Mesothelial cell of epicardium (in vitro differentiated cells): Measurements from ENCODE around the gene MEIOSIN. TPM values are rescaled to one million over a fixed set of nuclear protein-coding genes. Genes with fewer than 3 reads are reported as not detected.

Source experiments
- DNase-seq, 2 experiments: peaks; one replicate each; pipeline ENCODE4 v3.0.0; 2021; ENCODE audit warnings: low spot score in 2 of 2; ENCODE audit not compliant: unreplicated experiment in 2 of 2
- H3K27ac Mint-ChIP-seq: 2 replicates; pipeline ENCODE4 v1.8.0; 2021; ENCODE audit warnings: mixed read lengths
- H3K27me3 Mint-ChIP-seq: 2 replicates; pipeline ENCODE4 v1.8.0; 2021; ENCODE audit warnings: low read depth, mixed read lengths
- H3K36me3 Mint-ChIP-seq: 2 replicates; pipeline ENCODE4 v1.8.0; 2021; ENCODE audit warnings: mixed read lengths
- H3K4me1 Mint-ChIP-seq: 2 replicates; pipeline ENCODE4 v1.8.0; 2021; ENCODE audit warnings: mixed read lengths
- H3K4me3 Mint-ChIP-seq: 2 replicates; pipeline ENCODE4 v1.8.0; 2021; ENCODE audit warnings: mild to moderate bottlenecking, moderate library complexity, mixed read lengths
- H3K9me3 Mint-ChIP-seq: 2 replicates; pipeline ENCODE4 v1.8.0; 2021; ENCODE audit warnings: mixed read lengths
- total RNA-seq: library from RNA; stranded (reverse); gene quantifications from 3 replicates; pipeline ENCODE4 v1.2.1, GENCODE V29; 2021
- TF ChIP-seq, protein P1 (sequence below): fragments of 200-600 bp; sonication (generic); IDR thresholded peaks from one replicate; pipeline ENCODE4 v1.5.0; 2021; ENCODE audit warnings: antibody characterized with exemption; ENCODE audit not compliant: unreplicated experiment

MEIOSIN gene
- total RNA-seq, 1 donor from 2014 or later, result not detected

DNA sequence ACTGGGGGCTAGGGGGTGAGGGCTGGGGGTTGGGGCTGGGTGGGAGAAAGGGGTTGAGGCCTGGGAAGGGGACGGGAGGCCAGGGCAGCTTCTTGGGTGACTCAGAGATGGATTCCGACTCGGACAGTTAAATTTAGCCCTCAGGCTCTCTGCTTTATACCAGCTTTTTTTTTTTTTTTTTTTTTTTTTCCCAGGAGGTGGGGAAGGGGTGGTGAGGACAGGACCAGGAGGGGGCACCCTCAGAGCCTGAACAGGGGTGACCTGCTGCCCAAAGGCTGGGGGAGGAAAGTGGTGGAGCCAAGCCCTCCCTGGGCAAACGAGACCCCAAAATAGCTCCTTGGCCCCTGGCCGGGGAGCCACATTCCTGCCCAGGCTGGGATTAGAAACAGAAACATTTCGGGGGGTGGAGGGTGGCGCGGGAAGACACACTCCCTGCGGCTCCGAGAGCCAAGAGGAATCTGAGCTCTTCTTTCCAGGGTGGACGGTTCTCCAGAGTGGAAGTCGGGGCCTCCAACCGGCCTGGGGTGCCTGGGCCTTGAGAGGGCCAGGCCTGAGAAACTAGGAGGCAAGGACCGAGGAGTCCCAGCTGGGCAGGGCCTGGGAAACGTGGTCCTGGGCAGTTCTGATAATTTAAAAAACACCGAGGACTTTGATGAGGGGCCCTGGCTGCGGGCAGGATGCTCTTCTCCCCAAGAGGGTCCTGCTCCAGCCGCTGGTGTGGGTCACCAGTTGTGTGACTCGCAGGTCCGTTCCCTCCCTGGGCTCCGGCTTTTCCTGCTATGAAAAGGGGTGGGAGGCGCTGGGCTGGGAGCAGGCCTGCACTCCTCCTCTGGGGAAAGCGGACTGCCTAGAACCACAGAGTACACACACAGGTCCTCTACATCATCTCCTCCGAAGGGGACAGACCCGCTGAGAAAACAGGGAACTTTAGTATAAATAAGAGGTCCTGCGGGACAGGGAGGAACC lies 49.9 kb downstream of the MEIOSIN start:
- TF ChIP-seq, protein P1, sequence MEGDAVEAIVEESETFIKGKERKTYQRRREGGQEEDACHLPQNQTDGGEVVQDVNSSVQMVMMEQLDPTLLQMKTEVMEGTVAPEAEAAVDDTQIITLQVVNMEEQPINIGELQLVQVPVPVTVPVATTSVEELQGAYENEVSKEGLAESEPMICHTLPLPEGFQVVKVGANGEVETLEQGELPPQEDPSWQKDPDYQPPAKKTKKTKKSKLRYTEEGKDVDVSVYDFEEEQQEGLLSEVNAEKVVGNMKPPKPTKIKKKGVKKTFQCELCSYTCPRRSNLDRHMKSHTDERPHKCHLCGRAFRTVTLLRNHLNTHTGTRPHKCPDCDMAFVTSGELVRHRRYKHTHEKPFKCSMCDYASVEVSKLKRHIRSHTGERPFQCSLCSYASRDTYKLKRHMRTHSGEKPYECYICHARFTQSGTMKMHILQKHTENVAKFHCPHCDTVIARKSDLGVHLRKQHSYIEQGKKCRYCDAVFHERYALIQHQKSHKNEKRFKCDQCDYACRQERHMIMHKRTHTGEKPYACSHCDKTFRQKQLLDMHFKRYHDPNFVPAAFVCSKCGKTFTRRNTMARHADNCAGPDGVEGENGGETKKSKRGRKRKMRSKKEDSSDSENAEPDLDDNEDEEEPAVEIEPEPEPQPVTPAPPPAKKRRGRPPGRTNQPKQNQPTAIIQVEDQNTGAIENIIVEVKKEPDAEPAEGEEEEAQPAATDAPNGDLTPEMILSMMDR, result no peak
- Mint-ChIP-seq H3K4me1 (peaks cover 34% of the 10 kb centered on the region), H3K9me3 (no peaks in the 10 kb centered on the region), H3K4me3 (peak overlapping the region; percentile 45), H3K27me3 (no peaks in the 10 kb centered on the region), H3K27ac (peak overlapping the region; percentile 85), H3K36me3 (peaks cover 13% of the 10 kb centered on the region)
- no peak for DNase-seq

DNA sequence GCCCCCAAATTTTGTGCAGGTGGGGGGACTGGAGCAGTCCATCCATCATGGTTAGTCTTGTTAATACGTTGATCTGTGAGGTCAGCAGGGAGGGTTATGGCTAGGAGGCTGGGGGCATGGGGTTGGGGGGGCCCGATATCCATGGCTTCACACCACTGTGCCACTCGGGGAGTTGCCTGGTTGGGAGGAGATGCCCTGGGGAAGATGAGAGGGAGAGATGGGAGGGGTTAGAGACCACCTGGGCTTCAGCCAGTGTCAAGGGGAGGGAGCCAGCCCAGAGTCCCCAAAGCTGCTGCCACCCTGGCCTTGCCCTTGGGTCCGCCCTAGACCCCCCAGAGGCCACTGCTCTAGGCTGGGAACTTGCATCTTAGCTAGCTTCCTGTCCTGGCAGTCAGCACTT lies 50.9 kb downstream of the MEIOSIN start:
- peak overlapping the region; percentile 85 for H3K27ac Mint-ChIP-seq
- H3K36me3 Mint-ChIP-seq, result peaks cover 20% of the 10 kb centered on the region
- TF ChIP-seq, protein P1, result no peak
- no peak overlapping the region for H3K4me3 Mint-ChIP-seq
- H3K27me3 Mint-ChIP-seq, result no peaks in the 10 kb centered on the region
- H3K4me1 Mint-ChIP-seq, result peaks cover 27% of the 10 kb centered on the region
- H3K9me3 Mint-ChIP-seq, result no peaks in the 10 kb centered on the region
- DNase-seq, result no peak

DNA sequence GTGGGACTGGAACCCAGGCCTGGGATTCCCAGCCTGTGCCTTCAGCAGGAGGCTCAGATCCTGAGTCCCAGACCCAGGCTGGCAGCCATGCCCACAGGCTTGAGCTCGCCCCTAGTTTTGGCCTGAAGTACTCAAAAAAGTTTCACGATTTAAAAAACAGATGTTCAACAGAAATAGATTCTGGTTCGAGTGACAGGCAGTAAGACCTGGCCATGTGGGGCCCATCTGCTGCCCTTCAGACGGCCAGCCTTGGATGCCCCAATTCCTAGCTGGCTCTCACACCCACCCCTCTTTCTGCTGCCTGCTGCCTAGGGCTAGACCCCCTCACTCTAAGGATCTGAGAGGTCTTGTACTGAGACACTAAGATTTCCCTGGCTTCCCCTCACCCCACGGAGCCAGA lies 51.9 kb downstream of the MEIOSIN start:
- TF ChIP-seq, protein P1, result no peak
- Mint-ChIP-seq H3K9me3 (no peaks in the 10 kb centered on the region), H3K27me3 (no peaks in the 10 kb centered on the region), H3K36me3 (peaks cover 18% of the 10 kb centered on the region), H3K4me3 (no peak overlapping the region), H3K27ac (no peak overlapping the region), H3K4me1 (peaks cover 20% of the 10 kb centered on the region)
- DNase-seq, result no peak

DNA sequence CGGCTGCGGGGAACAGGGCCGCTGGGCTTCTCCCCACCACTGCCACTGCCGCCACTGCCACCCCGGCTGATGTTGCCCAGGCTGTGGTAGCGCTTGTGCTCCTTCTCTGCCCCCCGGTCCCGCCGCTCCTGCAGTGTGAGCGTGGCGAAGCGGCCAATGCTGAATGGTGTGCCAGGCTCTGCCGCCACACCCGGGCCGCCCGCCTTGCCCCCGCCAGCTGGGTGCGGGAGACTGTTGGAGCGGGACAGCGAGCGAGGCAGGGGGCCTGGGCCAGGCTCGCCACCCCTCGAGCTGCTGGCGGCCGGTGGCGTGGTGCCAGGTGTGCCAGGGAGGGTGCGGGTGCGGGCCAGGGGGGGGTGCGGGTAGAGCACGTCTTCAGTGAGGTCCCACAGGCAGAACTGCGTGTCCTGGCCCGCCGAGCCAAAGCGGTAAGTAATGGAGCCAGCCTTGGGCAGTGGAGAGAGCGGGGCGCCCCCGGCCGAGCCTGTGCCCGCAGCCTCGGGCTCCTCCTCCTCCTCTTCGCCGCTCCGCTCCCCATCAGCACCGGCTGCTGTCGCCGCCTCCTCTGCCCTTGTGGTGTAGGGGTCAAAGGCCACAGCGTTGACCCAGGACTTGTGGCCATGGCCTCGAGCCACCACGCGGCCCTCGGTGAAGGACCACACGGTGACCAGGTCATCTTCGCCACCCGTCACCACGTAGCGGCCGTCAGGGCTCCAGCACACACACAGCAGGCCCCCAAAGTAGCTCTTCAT lies 52.7 kb downstream of the MEIOSIN start:
- TF ChIP-seq, protein P1, result no peak
- Mint-ChIP-seq H3K9me3 (no peaks in the 10 kb centered on the region), H3K4me3 (no peak overlapping the region)

DNA sequence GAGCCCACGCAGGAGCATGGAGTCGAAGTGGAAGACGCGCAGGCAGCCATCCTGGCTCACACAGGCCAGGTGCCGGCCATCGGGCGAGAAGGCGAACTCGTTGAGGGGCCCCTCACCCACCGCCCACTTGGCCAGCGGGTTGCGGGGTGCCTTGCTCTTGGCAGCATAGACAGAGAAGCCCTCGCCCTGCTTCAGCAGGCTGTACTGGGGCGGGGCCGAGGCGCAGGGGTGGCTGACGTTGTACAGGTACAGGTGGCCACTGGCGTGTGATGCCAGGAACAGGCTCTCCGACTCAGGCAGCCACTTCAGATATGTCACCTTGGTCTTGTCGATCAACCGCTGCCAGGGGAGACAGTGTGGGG lies 53.3 kb downstream of the MEIOSIN start:
- H3K27me3 Mint-ChIP-seq, result no peaks in the 10 kb centered on the region
- no peak overlapping the region for H3K4me3 Mint-ChIP-seq
- TF ChIP-seq, protein P1, result no peak
- DNase-seq, result no peak
- H3K9me3 Mint-ChIP-seq, result no peaks in the 10 kb centered on the region
- H3K36me3 Mint-ChIP-seq, result peaks cover 18% of the 10 kb centered on the region
- H3K4me1 Mint-ChIP-seq, result peaks cover 23% of the 10 kb centered on the region
- H3K27ac Mint-ChIP-seq, result no peak overlapping the region

More for the DNA sequence above, 52.7 kb downstream of the MEIOSIN start:
- Mint-ChIP-seq H3K36me3 (peaks cover 18% of the 10 kb centered on the region), H3K27me3 (no peaks in the 10 kb centered on the region), H3K4me1 (peaks cover 21% of the 10 kb centered on the region), H3K27ac (no peak overlapping the region)
- no peak for DNase-seq
